ENCODE results near the gene C17orf78.
A peak's percentile ranks its signal among the peaks of the same experiment; 100 is the strongest.
"Not testable (repeated sequence)": the region's sequence is repeated elsewhere in the genome, so short reads cannot be mapped to it uniquely, and the experiment has no call there.

The C17orf78 gene

DNA sequence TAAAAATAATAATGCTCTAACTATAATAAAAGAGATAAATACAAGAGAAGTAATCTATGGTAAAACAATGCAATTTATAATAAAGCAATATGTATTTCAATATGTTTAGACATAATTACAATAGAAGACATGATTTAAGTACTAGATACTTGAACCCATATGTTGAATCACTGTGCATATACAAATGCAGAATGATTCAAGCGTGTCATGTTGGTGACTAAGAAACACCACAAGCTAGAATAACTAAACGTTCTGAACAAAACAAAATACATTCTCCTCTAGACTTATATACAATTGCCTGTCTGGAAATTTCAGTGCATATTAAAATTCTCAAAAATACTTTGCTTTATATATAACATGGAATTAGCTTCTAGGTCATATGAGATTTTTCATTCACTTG is 42.1 kb downstream of the C17orf78 start:
- Histone ChIP-seq H3K9ac (no peak overlapping the region), H3K27ac (no peak overlapping the region), H3K9me3 (replicated peaks in 1 of 11) (no peaks in the 10 kb centered on the region), H3K27me3 (no peaks in the 10 kb centered on the region), H4K20me1 (peaks cover 0 to 32% (median 10%) of the 10 kb centered on the region in 11 experiments; a peak in 9 of 22 replicates), H3K4me1 (no peaks in the 10 kb centered on the region), H3K4me2 (no peak overlapping the region), H3K36me3 (peaks cover 79 to 100% (median 97%) of the 10 kb centered on the region in 11 experiments), H3K4me3 (no peak overlapping the region)
- no peak for TF ChIP-seq Cebpa-rat (IDR thresholded peaks at IDR 0.05)

- TF ChIP-seq Cebpa-rat (IDR thresholded peaks at IDR 0.05), result no peak
- no peaks in the 10 kb centered on the region for H3K27me3 ChIP-seq
- H4K20me1 ChIP-seq, result peaks cover 0 to 37% (median 9%) of the 10 kb centered on the region in 11 experiments; a peak in 8 of 22 replicates
- no peaks in the 10 kb centered on the region for H3K9me3 ChIP-seq (replicated peaks in 1 of 11)
- H3K9ac ChIP-seq, result no peak overlapping the region
- H3K4me1 ChIP-seq, result no peaks in the 10 kb centered on the region
- H3K4me2 ChIP-seq, result no peak overlapping the region
- H3K27ac ChIP-seq, result no peak overlapping the region
- H3K36me3 ChIP-seq, result peaks cover 86 to 100% (median 97%) of the 10 kb centered on the region in 11 experiments
- H3K4me3 ChIP-seq, result no peak overlapping the region
Observed at GRCh38 chr17:37422971-37423625, 47.3 kb downstream of the C17orf78 start.

- Histone ChIP-seq H3K9ac (no peak overlapping the region), H3K9me3 (replicated peaks in 1 of 11) (no peaks in the 10 kb centered on the region), H3K4me3 (no peak overlapping the region), H3K4me2 (no peak overlapping the region), H3K4me1 (peaks cover 0 to 13% (median 0%) of the 10 kb centered on the region in 10 experiments; a peak in 6 of 20 replicates), H3K27ac (no peak overlapping the region), H3K27me3 (no peaks in the 10 kb centered on the region), H4K20me1 (peaks cover 0 to 36% (median 9%) of the 10 kb centered on the region in 11 experiments; a peak in 8 of 22 replicates), H3K36me3 (peaks cover 87 to 100% (median 97%) of the 10 kb centered on the region in 11 experiments)
- TF ChIP-seq Cebpa-rat (IDR thresholded peaks at IDR 0.05), result no peak
Observed at GRCh38 chr17:37425268-37425667, 49.5 kb downstream of the C17orf78 start.

GRCh38 chr17:37429039-37429438 is 53.3 kb downstream of the C17orf78 start:
- Histone ChIP-seq H3K27ac (no peak overlapping the region), H4K20me1 (peaks cover 0 to 30% (median 0%) of the 10 kb centered on the region in 11 experiments; a peak in 6 of 22 replicates), H3K4me3 (no peak overlapping the region), H3K9ac (no peak overlapping the region), H3K4me1 (peaks cover 0 to 15% (median 0%) of the 10 kb centered on the region in 10 experiments; a peak in 6 of 20 replicates), H3K36me3 (peaks cover 83 to 100% (median 95%) of the 10 kb centered on the region in 11 experiments), H3K4me2 (peak overlapping the region in 1 of 11 experiments; percentile 0; a peak in 1 of 22 replicates), H3K9me3 (replicated peaks in 1 of 11) (no peaks in the 10 kb centered on the region), H3K27me3 (no peaks in the 10 kb centered on the region)
- no peak for TF ChIP-seq Cebpa-rat (IDR thresholded peaks at IDR 0.05)

DNA sequence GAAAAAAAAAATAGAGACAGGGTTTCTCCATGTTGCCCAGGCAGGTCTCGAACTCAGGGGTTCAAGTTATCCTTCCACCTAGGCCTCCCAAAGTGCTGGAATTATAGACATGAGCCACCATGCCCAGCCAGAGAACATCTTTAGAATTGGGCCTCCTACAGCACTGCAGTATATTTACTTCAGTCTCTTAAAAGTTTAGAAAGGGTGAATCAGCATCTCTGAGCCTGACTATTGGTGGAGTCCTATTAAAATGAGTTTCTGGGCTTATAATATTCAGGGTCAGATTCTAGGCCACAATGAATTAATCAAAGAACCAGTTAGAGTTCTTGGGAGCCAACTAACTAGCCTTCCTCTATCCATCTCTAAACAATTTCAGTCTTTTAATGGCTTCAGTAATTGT is 53.7 kb downstream of the C17orf78 start:
- no peak for TF ChIP-seq Cebpa-rat (IDR thresholded peaks at IDR 0.05)
- H3K36me3 ChIP-seq, result peaks cover 83 to 100% (median 95%) of the 10 kb centered on the region in 11 experiments

DNA sequence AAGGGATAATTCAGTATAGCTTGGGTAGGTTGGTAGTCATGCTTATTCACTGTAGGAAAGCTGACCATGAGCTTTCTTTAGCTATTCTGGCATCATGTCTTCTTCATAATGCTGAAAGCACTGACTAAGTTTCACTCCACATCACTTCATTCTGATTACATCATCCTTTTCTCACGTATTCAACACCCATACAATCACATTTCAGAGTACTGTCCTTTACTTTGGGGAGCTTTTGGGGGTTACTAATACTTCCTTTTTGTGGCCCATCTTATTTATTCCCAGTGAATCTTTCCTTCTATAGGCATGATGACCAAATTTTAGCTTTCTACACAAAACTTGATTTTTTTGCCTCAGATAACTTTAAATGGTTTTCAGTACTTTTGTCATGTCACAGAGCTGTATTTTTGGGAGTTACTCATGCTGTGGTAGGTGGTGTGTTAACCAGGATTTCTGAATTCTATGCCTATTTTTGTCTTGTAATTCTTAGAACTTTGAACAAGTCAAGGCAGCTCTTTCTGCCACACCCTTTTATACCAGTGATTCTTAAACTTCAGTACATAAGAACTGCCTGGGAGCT is 54.4 kb downstream of the C17orf78 start:
- Histone ChIP-seq H3K9ac (0 out of 22 replicates have a peak overlapping the region, but pooled peaks of 1 of the 11 experiments have one; percentile 23), H3K4me3 (no peak overlapping the region), H3K4me2 (peak overlapping the region in 1 of 11 experiments; percentile 0; a peak in 1 of 22 replicates), H3K27ac (peak overlapping the region in 3 of 11 experiments; percentile 2 to 10 (median 9); a peak in 3 of 22 replicates), H3K4me1 (peaks cover 0 to 15% (median 0%) of the 10 kb centered on the region in 10 experiments; a peak in 6 of 20 replicates), H3K36me3 (peaks cover 83 to 100% (median 94%) of the 10 kb centered on the region in 11 experiments), H3K9me3 (replicated peaks in 1 of 11) (no peaks in the 10 kb centered on the region), H4K20me1 (peaks cover 0 to 30% (median 0%) of the 10 kb centered on the region in 11 experiments; a peak in 5 of 22 replicates), H3K27me3 (no peaks in the 10 kb centered on the region)
- TF ChIP-seq Cebpa-rat (IDR thresholded peaks at IDR 0.05), result no peak

More for the DNA sequence above, 53.7 kb downstream of the C17orf78 start:
- Histone ChIP-seq H3K9me3 (replicated peaks in 1 of 11) (no peaks in the 10 kb centered on the region), H3K27ac (no peak overlapping the region), H4K20me1 (peaks cover 0 to 30% (median 0%) of the 10 kb centered on the region in 11 experiments; a peak in 6 of 22 replicates), H3K4me2 (peak overlapping the region in 1 of 11 experiments; percentile 0; a peak in 2 of 22 replicates), H3K27me3 (no peaks in the 10 kb centered on the region), H3K9ac (no peak overlapping the region), H3K4me1 (peaks cover 0 to 15% (median 0%) of the 10 kb centered on the region in 10 experiments; a peak in 6 of 20 replicates), H3K4me3 (no peak overlapping the region)

GRCh38 chr17:37432671-37433070 is 56.9 kb downstream of the C17orf78 start:
- Histone ChIP-seq H3K27me3 (no peaks in the 10 kb centered on the region), H3K9ac (no peak overlapping the region), H4K20me1 (peaks cover 0 to 31% (median 0%) of the 10 kb centered on the region in 11 experiments; a peak in 6 of 22 replicates), H3K27ac (no peak overlapping the region), H3K9me3 (replicated peaks in 1 of 11) (no peaks in the 10 kb centered on the region), H3K4me3 (no peak overlapping the region), H3K36me3 (peaks cover 76 to 100% (median 92%) of the 10 kb centered on the region in 11 experiments), H3K4me1 (peaks cover 0 to 15% (median 0%) of the 10 kb centered on the region in 10 experiments; a peak in 6 of 20 replicates), H3K4me2 (no peak overlapping the region)
- no peak for TF ChIP-seq Cebpa-rat (IDR thresholded peaks at IDR 0.05)

DNA sequence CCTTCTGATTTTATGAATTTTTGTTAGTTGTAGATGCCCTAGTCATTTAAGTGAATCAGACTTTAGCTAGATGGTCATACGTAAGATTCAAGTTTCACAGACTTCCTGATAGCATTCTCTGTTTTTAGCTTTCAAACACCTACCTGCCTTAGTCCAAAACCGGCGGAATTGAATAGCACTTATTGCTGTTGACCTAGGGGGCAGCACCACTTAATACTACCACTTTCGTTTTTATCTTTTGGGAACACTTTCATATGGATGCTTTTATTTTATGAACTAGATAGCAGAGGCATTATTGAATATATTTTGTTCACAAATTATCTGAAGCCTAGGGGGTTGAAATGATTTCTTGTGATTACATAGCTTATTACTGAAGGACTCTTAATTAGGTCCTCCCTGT is 62.4 kb downstream of the C17orf78 start:
- H3K9me3 ChIP-seq (replicated peaks in 1 of 11), result no peaks in the 10 kb centered on the region
- peaks cover 79 to 100% (median 93%) of the 10 kb centered on the region in 11 experiments for H3K36me3 ChIP-seq
- no peak for TF ChIP-seq Cebpa-rat (IDR thresholded peaks at IDR 0.05)
- peaks cover 0 to 36% (median 6%) of the 10 kb centered on the region in 11 experiments; a peak in 9 of 22 replicates for H4K20me1 ChIP-seq
- no peak overlapping the region for H3K4me3 ChIP-seq
- no peak overlapping the region for H3K27ac ChIP-seq
- no peaks in the 10 kb centered on the region for H3K27me3 ChIP-seq
- peaks cover 10 to 20% (median 12%) of the 10 kb centered on the region in 10 experiments for H3K4me1 ChIP-seq
- no peak overlapping the region for H3K9ac ChIP-seq
- H3K4me2 ChIP-seq, result no peak overlapping the region

- no peak for TF ChIP-seq Cebpa-rat (IDR thresholded peaks at IDR 0.05)
- no peak overlapping the region for H3K4me3 ChIP-seq
- H3K9ac ChIP-seq, result no peak overlapping the region
- H3K4me1 ChIP-seq, result peaks cover 10 to 20% (median 12%) of the 10 kb centered on the region in 10 experiments
- peak overlapping the region in 3 of 11 experiments; percentile 15 to 24 (median 21); a peak in 2 of 22 replicates for H3K4me2 ChIP-seq
- peaks cover 0 to 26% (median 6%) of the 10 kb centered on the region in 11 experiments; a peak in 9 of 22 replicates for H4K20me1 ChIP-seq
- H3K27ac ChIP-seq, result no peak overlapping the region
- no peaks in the 10 kb centered on the region for H3K9me3 ChIP-seq (replicated peaks in 1 of 11)
- no peaks in the 10 kb centered on the region for H3K27me3 ChIP-seq
- peaks cover 85 to 100% (median 93%) of the 10 kb centered on the region in 11 experiments for H3K36me3 ChIP-seq
Observed at GRCh38 chr17:37440424-37440823, 64.6 kb downstream of the C17orf78 start.

DNA sequence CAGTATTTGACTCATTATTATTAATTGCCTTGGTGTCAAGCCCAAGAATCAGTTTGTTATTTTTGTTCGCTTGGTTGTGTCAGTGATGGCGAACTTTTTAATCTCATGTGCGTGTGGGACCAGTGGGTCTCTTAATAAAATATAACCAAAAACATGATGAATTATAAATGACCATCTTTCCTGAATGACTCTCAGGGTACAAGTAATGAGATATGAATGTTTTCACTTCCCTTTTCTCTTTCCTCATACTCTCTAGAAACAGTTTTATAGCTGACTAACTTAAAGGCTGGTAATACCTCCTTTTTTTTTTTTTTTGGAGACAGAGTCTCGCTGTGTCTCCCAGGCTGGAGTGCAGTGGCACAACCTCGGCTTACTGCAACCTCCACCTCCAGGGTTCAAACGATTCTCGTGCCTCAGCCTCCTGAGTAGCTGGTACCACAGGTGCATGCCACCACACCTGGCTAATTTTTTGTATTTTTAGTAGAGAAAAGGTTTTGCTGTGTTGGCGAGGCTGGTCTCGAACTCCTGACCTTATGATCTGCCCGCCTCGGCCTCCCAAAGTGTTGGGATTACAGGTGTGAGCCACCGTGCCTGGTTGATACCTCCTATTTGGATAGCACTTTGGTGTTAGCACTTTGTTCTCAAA is 65.7 kb downstream of the C17orf78 start:
- H3K27me3 ChIP-seq; H3K9me3 ChIP-seq (replicated peaks in 1 of 11); H3K4me3 ChIP-seq; H3K9ac ChIP-seq: not testable (repeated sequence)
- Histone ChIP-seq H3K36me3 (peaks cover 76 to 100% (median 95%) of the 10 kb centered on the region in 11 experiments), H3K4me1 (peaks cover 10 to 20% (median 13%) of the 10 kb centered on the region in 10 experiments), H3K4me2 (peak overlapping the region in 7 of 11 experiments; percentile 11 to 61 (median 38); a peak in 9 of 22 replicates), H3K27ac (peak overlapping the region in 1 of 11 experiments; percentile 35; a peak in 2 of 22 replicates), H4K20me1 (peaks cover 0 to 18% (median 6%) of the 10 kb centered on the region in 11 experiments; a peak in 9 of 22 replicates)

All from BLaER1 treated with 17β-estradiol and CSF1 and Interleukin-3, amounts not matched to agents 10 nM and 100 nM (cell line).